HepG2 (cell line): ENCODE results near the gene FGF1.

Experiments
- DRAP1 ChIP-seq: IDR thresholded peaks from 2 replicates; pipeline ENCODE4 v1.6.1; 2016; ENCODE audit warnings: missing genetic modification reagents, missing compliant biosample characterization
- GPN1 ChIP-seq: sonication (generic); formaldehyde crosslinking; IDR thresholded peaks from 2 replicates; pipeline ENCODE4 v1.5.1; 2020; ENCODE audit warnings: missing genetic modification reagents, borderline replicate concordance

GRCh38 chr5:142621227-142621626 lies 64.7 kb downstream of the FGF1 start:
- TF ChIP-seq GPN1 (CRISPR knock-in tag) = no peak
- TF ChIP-seq DRAP1 (CRISPR knock-in tag) = no peak
